ENCODE data around the gene PARN. TPM values are rescaled to one million over a fixed set of nuclear protein-coding genes. Genes with fewer than 3 reads are reported as not detected.

Gene PARN
- total RNA-seq, 1 donor from 2014 or later: 16.8 TPM

DNA sequence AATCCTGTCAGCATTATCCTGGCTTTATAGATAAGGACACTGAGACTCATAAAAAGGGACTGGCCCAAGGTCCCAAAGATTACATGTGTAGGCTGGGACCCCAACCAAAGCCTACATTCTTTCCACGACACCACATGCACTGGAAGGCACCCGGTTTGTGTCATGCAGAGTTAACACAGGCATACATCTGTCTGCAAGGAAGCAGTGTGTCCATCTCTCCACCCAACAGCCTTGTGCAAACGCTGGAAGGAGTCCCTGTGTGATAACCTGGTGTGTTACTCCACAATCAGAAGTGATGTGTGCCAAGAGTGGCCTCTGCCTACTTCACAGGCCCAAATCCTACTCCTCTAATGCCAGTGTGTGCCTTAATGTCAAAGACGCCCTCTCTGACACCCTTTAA, 139.8 kb downstream of the PARN start:
- H3K36me3 ChIP-seq: no peaks in the 10 kb centered on the region
- H3K27ac ChIP-seq (replicated peaks): peak overlapping the region; percentile 85
- DNase-seq: no peak
- TF ChIP-seq, protein P1, sequence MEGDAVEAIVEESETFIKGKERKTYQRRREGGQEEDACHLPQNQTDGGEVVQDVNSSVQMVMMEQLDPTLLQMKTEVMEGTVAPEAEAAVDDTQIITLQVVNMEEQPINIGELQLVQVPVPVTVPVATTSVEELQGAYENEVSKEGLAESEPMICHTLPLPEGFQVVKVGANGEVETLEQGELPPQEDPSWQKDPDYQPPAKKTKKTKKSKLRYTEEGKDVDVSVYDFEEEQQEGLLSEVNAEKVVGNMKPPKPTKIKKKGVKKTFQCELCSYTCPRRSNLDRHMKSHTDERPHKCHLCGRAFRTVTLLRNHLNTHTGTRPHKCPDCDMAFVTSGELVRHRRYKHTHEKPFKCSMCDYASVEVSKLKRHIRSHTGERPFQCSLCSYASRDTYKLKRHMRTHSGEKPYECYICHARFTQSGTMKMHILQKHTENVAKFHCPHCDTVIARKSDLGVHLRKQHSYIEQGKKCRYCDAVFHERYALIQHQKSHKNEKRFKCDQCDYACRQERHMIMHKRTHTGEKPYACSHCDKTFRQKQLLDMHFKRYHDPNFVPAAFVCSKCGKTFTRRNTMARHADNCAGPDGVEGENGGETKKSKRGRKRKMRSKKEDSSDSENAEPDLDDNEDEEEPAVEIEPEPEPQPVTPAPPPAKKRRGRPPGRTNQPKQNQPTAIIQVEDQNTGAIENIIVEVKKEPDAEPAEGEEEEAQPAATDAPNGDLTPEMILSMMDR (IDR thresholded peaks at IDR 0.05; ENCODE audit: borderline replicate concordance): no peak
- no peaks in the 10 kb centered on the region for H3K9me3 ChIP-seq (replicated peaks)
- H3K4me3 ChIP-seq: no peak overlapping the region
- no peaks in the 10 kb centered on the region for H3K27me3 ChIP-seq (ENCODE audit: low read depth)
- intact Hi-C loops (cut with micrococcal nuclease): no loop called here
- H3K4me1 ChIP-seq: peaks cover 66% of the 10 kb centered on the region

DNA sequence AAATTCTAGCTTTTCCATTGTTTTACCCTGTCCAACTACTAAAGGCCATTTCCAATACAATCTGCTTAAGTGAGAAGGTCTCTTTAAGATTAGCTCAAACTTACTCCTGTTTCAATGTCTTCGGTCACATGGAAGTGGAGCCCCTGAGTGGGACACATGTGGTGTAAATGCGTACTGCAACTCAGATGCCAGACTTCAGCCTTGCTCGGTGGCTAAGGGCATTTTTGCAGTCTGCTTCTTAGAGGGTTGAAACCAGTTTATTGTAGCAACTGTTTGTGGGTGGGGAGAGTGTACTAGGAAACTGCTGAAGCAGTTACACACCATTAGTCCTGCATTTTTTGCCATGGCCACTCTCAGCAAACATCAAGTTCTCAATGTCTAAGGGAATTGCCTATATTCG, 140.6 kb downstream of the PARN start:
- H3K9me3 ChIP-seq (replicated peaks): no peaks in the 10 kb centered on the region
- DNase-seq: no peak
- H3K27ac ChIP-seq (replicated peaks): peak overlapping the region; percentile 85
- peaks cover 67% of the 10 kb centered on the region for H3K4me1 ChIP-seq
- no peaks in the 10 kb centered on the region for H3K36me3 ChIP-seq
- TF ChIP-seq, protein P1 (IDR thresholded peaks at IDR 0.05; ENCODE audit: borderline replicate concordance): peak; percentile 37
- no peaks in the 10 kb centered on the region for H3K27me3 ChIP-seq (ENCODE audit: low read depth)
- no peak overlapping the region for H3K4me3 ChIP-seq
- intact Hi-C loops (cut with micrococcal nuclease): no loop called here

DNA sequence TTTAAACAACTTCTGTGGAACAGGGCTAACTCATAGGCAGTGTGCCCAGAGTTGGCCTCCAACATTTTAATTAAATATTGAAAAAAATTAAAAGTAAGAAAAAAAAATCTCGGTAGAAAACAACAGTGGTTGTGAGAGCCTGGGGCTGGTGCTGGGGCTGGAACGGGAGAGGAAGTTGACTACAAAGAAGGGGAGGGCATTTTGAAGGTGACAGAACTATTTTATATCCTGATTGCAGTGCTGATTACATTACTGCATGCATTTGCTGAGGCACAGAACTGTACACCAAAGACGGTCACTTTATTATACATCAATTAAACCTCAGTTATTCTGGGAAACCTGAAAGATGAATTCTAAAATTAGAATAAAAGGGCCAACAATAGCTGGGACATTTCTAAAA, 142.5 kb downstream of the PARN start:
- no peak for DNase-seq
- Histone ChIP-seq H3K36me3 (peaks cover 3% of the 10 kb centered on the region), H3K27ac (replicated peaks) (peak overlapping the region; percentile 85), H3K27me3 (ENCODE audit: low read depth) (no peaks in the 10 kb centered on the region), H3K9me3 (replicated peaks) (no peaks in the 10 kb centered on the region), H3K4me1 (peaks cover 67% of the 10 kb centered on the region), H3K4me3 (peak overlapping the region; percentile 65)
- TF ChIP-seq, protein P1 (IDR thresholded peaks at IDR 0.05; ENCODE audit: borderline replicate concordance): no peak
- intact Hi-C loops (cut with micrococcal nuclease): no loop called here

DNA sequence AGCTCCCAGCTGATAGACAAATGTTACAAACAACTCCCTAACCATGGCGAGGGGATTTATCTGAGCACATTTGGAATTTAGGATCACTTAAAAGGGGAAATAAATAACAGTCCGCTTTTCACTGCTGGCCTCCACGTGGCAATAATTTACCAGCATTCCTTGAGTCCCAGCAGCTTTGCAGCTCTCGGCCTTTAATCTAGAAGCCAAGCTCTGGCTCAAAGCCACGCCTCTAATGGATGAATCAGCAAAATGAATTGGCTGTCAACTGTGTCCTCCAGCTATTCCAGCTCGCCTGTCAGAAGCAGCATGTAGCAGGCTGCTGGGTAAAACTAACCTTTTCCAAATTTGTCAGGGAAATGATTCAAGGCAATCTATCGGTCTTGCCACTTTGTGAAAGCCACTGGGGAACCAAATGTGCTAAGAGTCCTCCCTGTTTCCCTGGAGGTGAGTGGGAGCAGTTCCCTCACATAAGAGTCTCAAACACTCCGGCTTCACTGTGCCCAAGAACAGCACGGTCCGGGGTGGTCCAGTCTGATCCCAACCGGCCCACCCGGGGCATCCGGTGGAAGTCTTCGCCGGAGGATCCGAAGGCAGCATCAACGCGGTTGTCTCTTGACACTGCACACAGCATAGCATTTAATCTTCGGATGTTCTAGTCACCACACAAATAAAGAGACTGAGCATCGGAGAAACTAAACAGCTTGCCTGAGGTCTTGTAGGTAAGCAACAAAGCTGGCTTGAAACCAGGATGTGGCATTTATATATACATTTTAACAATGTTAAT, 143.3 kb downstream of the PARN start:
- intact Hi-C loops (cut with micrococcal nuclease): no loop called here
- Histone ChIP-seq H3K27me3 (ENCODE audit: low read depth) (no peaks in the 10 kb centered on the region), H3K4me3 (peak overlapping the region; percentile 65), H3K27ac (replicated peaks) (peak overlapping the region; percentile 85), H3K9me3 (replicated peaks) (no peaks in the 10 kb centered on the region), H3K4me1 (peaks cover 58% of the 10 kb centered on the region), H3K36me3 (peaks cover 11% of the 10 kb centered on the region)
- TF ChIP-seq, protein P1 (IDR thresholded peaks at IDR 0.05; ENCODE audit: borderline replicate concordance): no peak
- DNase-seq: peak; percentile 76

DNA sequence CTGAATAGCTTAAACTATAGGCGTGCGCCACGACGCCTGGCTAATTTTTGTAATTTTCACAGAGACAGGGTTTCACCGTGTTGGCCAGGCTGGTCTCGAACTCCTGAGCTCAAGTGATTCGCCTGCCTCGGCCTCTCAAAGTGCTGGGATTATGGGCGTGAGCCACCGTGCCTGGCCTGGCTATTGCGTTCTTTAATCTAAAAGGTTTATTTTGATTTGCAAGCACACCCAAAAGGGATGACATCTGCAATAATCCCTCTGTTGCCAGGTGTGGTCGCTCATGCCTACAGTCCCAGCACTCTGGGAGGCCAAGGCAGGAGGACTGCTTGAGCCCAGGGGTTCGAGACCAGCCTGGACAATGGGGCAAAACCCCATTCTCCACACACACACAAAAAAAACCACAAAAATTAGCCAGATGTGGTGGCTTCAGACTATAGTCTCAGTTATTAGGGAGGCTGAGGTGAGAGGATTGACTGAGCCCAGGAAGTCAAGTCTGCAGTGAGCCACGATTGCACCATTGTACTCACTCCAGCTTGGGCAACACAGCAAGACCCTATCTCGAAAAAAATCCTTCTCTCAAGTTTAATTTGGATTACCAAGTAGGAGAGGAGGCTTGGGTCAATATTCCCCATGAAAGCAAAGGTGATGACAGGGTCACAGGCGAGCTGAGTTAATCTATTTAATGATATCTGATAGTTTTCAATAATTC, 144.1 kb downstream of the PARN start:
- peak overlapping the region; percentile 65 for H3K4me3 ChIP-seq
- peaks cover 19% of the 10 kb centered on the region for H3K36me3 ChIP-seq
- H3K27me3 ChIP-seq (ENCODE audit: low read depth): no peaks in the 10 kb centered on the region
- no peak for DNase-seq
- TF ChIP-seq, protein P1 (IDR thresholded peaks at IDR 0.05; ENCODE audit: borderline replicate concordance): no peak
- peaks cover 51% of the 10 kb centered on the region for H3K4me1 ChIP-seq
- H3K27ac ChIP-seq (replicated peaks): peak overlapping the region; percentile 85
- intact Hi-C loops (cut with micrococcal nuclease): no loop called here
- H3K9me3 ChIP-seq (replicated peaks): no peaks in the 10 kb centered on the region
